Measurements from ENCODE around the gene TMEM100. TPM values are rescaled to one million over a fixed set of nuclear protein-coding genes. Genes with fewer than 3 reads are reported as not detected.
A peak's percentile ranks its signal among the peaks of the same experiment; 100 is the strongest.

The TMEM100 gene
- total RNA-seq, 1 donor from 2014 or later: 5.3 TPM

DNA sequence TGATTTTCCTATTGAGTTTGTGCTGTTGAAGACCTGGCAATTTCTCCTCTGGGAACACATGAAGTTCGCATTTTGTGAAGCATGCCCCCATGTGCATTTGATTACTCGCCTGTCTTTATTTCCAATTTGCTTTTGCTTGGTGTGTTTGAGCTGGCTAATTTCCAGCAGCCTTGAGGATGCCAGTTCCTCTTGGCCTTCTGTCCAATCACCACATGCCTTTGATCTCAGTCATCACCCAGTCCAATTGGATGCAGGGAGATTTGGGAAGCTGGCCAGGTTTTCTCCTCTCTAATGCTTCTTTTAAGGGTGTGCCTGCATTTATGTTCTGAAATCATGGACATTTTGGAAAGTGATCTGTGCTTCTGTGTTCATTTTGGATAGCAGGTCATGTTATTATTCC, 3.8 kb upstream of the TMEM100 start:
- Mint-ChIP-seq H3K27ac (ENCODE audit: unreplicated experiment) (peak overlapping the region; percentile 75), H3K4me1 (ENCODE audit: low read depth) (peaks cover 89% of the 10 kb centered on the region), H3K9me3 (ENCODE audit: low read depth) (no peaks in the 10 kb centered on the region), H3K27me3 (ENCODE audit: low read depth) (no peaks in the 10 kb centered on the region), H3K36me3 (ENCODE audit: low read depth) (no peaks in the 10 kb centered on the region), H3K4me3 (ENCODE audit: unreplicated experiment) (no peak overlapping the region)
- TF ChIP-seq, protein P1, sequence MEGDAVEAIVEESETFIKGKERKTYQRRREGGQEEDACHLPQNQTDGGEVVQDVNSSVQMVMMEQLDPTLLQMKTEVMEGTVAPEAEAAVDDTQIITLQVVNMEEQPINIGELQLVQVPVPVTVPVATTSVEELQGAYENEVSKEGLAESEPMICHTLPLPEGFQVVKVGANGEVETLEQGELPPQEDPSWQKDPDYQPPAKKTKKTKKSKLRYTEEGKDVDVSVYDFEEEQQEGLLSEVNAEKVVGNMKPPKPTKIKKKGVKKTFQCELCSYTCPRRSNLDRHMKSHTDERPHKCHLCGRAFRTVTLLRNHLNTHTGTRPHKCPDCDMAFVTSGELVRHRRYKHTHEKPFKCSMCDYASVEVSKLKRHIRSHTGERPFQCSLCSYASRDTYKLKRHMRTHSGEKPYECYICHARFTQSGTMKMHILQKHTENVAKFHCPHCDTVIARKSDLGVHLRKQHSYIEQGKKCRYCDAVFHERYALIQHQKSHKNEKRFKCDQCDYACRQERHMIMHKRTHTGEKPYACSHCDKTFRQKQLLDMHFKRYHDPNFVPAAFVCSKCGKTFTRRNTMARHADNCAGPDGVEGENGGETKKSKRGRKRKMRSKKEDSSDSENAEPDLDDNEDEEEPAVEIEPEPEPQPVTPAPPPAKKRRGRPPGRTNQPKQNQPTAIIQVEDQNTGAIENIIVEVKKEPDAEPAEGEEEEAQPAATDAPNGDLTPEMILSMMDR (IDR thresholded peaks at IDR 0.05): no peak
- DNase-seq (ENCODE audit: low spot score): no peak

DNA sequence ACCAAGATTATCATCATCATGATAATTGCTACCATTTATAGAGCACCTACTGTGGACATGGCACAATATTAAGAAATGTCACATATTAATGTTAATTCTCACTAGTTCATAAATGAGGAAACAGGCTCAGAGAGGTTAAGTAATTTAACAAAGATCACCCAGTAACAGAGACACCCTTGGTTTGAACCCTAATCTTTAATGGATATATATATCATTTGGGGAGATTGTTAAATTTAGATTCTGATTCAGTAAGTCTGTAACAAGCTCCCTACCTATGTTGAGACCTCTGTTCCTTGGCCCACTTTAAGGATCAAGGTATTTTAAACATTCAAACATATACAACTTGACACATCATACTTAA, 804 bp upstream of the TMEM100 start:
- DNase-seq (ENCODE audit: low spot score): no peak
- TF ChIP-seq, protein P1 (IDR thresholded peaks at IDR 0.05): no peak
- no peaks in the 10 kb centered on the region for H3K9me3 Mint-ChIP-seq (ENCODE audit: low read depth)
- no peaks in the 10 kb centered on the region for H3K27me3 Mint-ChIP-seq (ENCODE audit: low read depth)
- H3K36me3 Mint-ChIP-seq (ENCODE audit: low read depth): peaks cover 3% of the 10 kb centered on the region
- H3K4me3 Mint-ChIP-seq (ENCODE audit: unreplicated experiment): peak overlapping the region; percentile 81
- H3K27ac Mint-ChIP-seq (ENCODE audit: unreplicated experiment): peak overlapping the region; percentile 98
- H3K4me1 Mint-ChIP-seq (ENCODE audit: low read depth): peaks cover 76% of the 10 kb centered on the region

DNA sequence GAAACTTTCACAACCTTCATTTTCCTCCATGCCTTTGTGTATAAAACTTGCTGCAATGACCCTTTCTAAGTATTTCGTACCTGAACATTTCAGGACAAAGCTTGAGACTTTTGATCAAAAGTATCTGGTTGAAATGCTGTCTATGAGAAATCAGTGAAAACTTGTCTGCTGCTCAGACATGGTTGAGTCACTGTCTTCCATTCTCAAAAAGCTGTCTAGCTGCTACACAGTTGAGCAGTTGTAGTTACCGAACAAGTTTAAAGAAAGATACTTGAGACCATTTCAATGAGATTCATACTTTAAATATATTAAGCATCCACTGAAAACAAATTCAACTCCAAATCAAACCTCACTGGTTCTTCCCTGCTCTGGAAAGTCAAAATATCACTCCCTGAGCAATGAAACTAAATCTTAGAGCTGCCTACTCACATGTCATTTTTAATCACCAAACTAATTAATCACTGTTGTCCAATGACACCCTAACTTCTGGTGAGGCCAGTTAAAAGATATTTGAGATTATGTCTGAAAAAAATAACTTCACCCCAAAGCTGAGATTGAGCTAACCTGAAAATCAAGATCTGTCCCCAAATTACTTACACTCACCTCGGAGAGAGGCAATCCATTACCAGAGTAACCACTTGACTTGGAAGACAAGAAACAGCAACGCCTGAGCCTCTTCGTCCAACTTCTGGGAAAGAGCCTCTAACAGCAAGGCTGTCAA, 488 bp downstream of the TMEM100 start:
- DNase-seq (ENCODE audit: low spot score): no peak
- Mint-ChIP-seq H3K27ac (ENCODE audit: unreplicated experiment) (peak overlapping the region; percentile 98), H3K9me3 (ENCODE audit: low read depth) (no peaks in the 10 kb centered on the region), H3K36me3 (ENCODE audit: low read depth) (peaks cover 3% of the 10 kb centered on the region), H3K4me3 (ENCODE audit: unreplicated experiment) (peak overlapping the region; percentile 81), H3K4me1 (ENCODE audit: low read depth) (peaks cover 63% of the 10 kb centered on the region), H3K27me3 (ENCODE audit: low read depth) (no peaks in the 10 kb centered on the region)
- TF ChIP-seq, protein P1 (IDR thresholded peaks at IDR 0.05): no peak

DNA sequence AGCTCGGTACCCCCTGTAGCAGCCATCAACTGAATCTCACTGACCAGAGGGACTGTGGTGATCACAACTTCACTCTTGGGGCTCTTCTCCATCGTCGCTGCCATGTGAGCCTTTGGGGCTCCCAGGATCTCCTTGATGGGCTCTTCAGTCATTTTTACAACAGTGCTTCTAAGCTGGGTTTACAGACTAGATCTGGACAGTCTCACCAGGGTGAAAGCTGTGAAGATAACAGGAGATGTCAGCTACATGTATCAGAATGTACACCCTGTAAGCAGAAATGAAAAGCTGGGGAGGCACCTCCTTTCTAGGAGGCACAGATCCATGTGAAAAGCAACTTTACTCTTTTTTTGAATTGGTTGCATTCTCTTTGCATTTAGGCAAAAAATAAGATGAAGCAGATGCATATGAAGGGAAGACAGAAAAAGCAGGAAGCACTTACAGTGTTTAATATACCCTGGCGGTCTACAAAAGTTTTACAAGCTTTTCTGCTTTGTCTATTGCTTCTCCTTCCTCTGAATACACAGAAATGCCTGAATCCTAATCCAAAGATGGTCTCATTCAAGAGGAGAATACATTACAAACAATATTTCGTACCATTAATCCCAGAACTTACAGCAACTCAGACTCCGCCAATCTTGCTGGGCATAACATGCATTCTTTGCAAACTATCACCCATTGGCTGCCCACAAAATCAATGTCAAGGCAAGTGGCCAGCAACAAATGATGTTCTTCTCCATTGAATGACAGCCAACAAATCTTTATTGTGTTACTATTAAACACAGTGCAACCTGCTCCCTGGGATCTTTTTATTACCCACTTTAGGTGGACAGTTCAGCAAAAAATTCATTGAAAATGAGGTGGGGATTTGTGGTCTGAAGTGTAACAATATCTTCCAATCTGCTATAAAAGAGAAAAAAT, 1.5 kb downstream of the TMEM100 start:
- Mint-ChIP-seq H3K4me3 (ENCODE audit: unreplicated experiment) (no peak overlapping the region), H3K27me3 (ENCODE audit: low read depth) (no peaks in the 10 kb centered on the region), H3K4me1 (ENCODE audit: low read depth) (peaks cover 53% of the 10 kb centered on the region), H3K27ac (ENCODE audit: unreplicated experiment) (no peak overlapping the region), H3K9me3 (ENCODE audit: low read depth) (no peaks in the 10 kb centered on the region), H3K36me3 (ENCODE audit: low read depth) (peaks cover 3% of the 10 kb centered on the region)
- DNase-seq (ENCODE audit: low spot score): no peak
- TF ChIP-seq, protein P1 (IDR thresholded peaks at IDR 0.05): no peak

DNA sequence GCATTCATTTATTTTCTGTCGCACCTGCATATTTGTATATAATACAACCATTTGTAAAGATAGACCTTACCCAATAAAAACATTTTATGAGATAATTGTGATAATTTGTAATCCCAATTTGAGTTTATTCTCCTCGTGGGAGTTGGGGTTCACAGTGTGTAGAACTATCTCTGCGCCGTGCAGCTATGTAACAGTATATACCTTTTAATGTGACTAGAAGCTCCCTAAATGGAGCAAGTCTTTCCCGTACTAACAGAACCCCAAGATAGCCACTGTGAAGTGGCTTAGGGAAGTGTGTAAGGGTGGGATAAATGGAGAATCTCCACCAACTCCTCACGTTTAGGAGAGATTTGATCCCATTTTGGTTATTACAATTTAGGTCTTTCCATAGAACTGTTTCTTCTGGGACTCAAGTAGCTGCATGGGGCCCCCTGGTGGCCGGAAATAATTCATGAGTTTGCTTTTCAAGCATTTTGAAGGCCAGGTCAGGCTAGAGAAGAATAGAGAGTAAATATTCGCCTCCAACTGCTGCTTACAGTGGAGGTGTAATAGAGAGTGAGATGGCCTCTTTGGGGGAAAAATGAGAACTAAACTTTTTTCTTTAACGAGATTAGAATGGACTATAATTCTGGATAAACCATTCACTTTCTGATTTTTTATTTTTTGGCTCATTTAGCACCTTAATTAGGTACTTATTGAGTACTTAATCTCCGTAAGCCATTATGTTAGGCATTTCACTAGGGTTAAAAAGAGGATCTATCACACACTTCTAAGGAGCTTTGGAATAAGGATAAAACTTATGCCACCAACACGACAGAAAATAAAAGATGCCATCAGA, 4.5 kb downstream of the TMEM100 start:
- H3K9me3 Mint-ChIP-seq (ENCODE audit: low read depth): no peaks in the 10 kb centered on the region
- H3K4me1 Mint-ChIP-seq (ENCODE audit: low read depth): peaks cover 22% of the 10 kb centered on the region
- H3K27ac Mint-ChIP-seq (ENCODE audit: unreplicated experiment): no peak overlapping the region
- no peak overlapping the region for H3K4me3 Mint-ChIP-seq (ENCODE audit: unreplicated experiment)
- peaks cover 3% of the 10 kb centered on the region for H3K36me3 Mint-ChIP-seq (ENCODE audit: low read depth)
- TF ChIP-seq, protein P1 (IDR thresholded peaks at IDR 0.05): peak; percentile 90
- DNase-seq (ENCODE audit: low spot score): no peak
- H3K27me3 Mint-ChIP-seq (ENCODE audit: low read depth): no peaks in the 10 kb centered on the region
